Measurements from ENCODE around the gene BATF3.

- no peak for TF ChIP-seq CTCF (IDR thresholded peaks at IDR 0.05 in 4 of 5, conservative IDR thresholded peaks at IDR 0.05 in 1 of 5)
- no peak for TF ChIP-seq POLR2A (IDR thresholded peaks at IDR 0.05)
Observed at GRCh38 chr1:212690816-212691403, 8.7 kb downstream of the BATF3 start.

All from gastrocnemius medialis (tissue), 4 donors.